ENCODE data around the gene MARVELD1. TPM values are rescaled to one million over a fixed set of nuclear protein-coding genes. Genes with fewer than 3 reads are reported as not detected.
A peak's percentile ranks its signal among the peaks of the same experiment; 100 is the strongest.

MARVELD1 gene
- total and polyA plus RNA-seq, 2 of the 4 experiments (the other 2 are of a cell fraction): 12.0 to 68.1 TPM

GRCh38 chr10:97721871-97722780 is 8.6 kb downstream of the MARVELD1 start (continued):
- no peak for TF ChIP-seq RAD21 (IDR thresholded peaks at IDR 0.05; ENCODE audit: low read length)

GRCh38 chr10:97723001-97723400 is 9.5 kb downstream of the MARVELD1 start:
- dilution Hi-C loops (cut with HindIII; ENCODE audit: low sequenced_read_pairs, unreplicated experiment) (no loop called here), intact Hi-C loops (cut with micrococcal nuclease) (no loop called here), in situ Hi-C loops (cut with MboI; ENCODE audit: low sequenced_read_pairs) (no loop called here)
- H3K4ac ChIP-seq (ENCODE audit: low read depth, low read length): no peak overlapping the region
- POLR2A ChIA-PET (ENCODE audit: unreplicated experiment): interaction anchor here (0.5 kb wide), 1 partner anchor 299 kb away, joined by 3 read pairs; no protein-coding TSS in a partner anchor
- H4K20me1 ChIP-seq (ENCODE audit: insufficient read depth, low read length): peaks cover 14% of the 10 kb centered on the region
- H4K8ac ChIP-seq (ENCODE audit: low read depth in 2 of 2, low read length in 2 of 2): no peak overlapping the region
- no peak overlapping the region for H3K27ac ChIP-seq (ENCODE audit: insufficient read depth, low read length)
- no peak overlapping the region for H3K9ac ChIP-seq (ENCODE audit: low read depth, low read length)
- no peak overlapping the region for H3K4me3 ChIP-seq (ENCODE audit: insufficient read depth, low read depth, low read length)
- H3K18ac ChIP-seq (ENCODE audit: low read depth, low read length): no peak overlapping the region
- peaks cover 14% of the 10 kb centered on the region for H3K36me3 ChIP-seq (ENCODE audit: control insufficient read depth, insufficient read depth, low read length)
- H3K9me3 ChIP-seq (ENCODE audit: control insufficient read depth, insufficient read depth, low read length): no peaks in the 10 kb centered on the region
- TF ChIP-seq MAFK (IDR thresholded peaks at IDR 0.05; ENCODE audit: low read depth, low read length) (no peak), USF2 (IDR thresholded peaks at IDR 0.05; ENCODE audit: low read depth, low read length) (no peak), CHD1 (IDR thresholded peaks at IDR 0.05; ENCODE audit: low read depth, low read length) (no peak), MAZ (IDR thresholded peaks at IDR 0.05; ENCODE audit: borderline replicate concordance, low read depth, low read length) (no peak), RAD21 (IDR thresholded peaks at IDR 0.05; ENCODE audit: low read length) (no peak), RFX5 (IDR thresholded peaks at IDR 0.05; ENCODE audit: low read depth, low read length) (no peak), CTCF (conservative IDR thresholded peaks at IDR 0.05; ENCODE audit: low read depth, low read length) (no peak), BHLHE40 (IDR thresholded peaks at IDR 0.05; ENCODE audit: low read depth, low read length) (no peak), NFE2L2 (IDR thresholded peaks at IDR 0.05; ENCODE audit: low read depth, low read length) (no peak), FOS (IDR thresholded peaks at IDR 0.05; ENCODE audit: low read depth, low read length) (no peak)
- 0 out of 2 replicates have a peak overlapping the region, but pooled peaks have one; percentile 1 for H3K23ac ChIP-seq (ENCODE audit: low read depth, low read length)
- H2BK20ac ChIP-seq (ENCODE audit: low read depth, low read length): no peak overlapping the region
- no peak overlapping the region for H4K91ac ChIP-seq (ENCODE audit: insufficient read depth, low read depth, low read length)
- ATAC-seq (ENCODE audit: low read depth): no peak
- no peak for DNase-seq
- peaks cover 5% of the 10 kb centered on the region; the same call in 1 of the 2 replicates for H3K9me1 ChIP-seq (ENCODE audit: insufficient read depth, low read length)
- H2BK5ac ChIP-seq (ENCODE audit: low read depth, low read length, poor library complexity, severe bottlenecking): no peak overlapping the region
- no peak overlapping the region for H2BK15ac ChIP-seq (ENCODE audit: low read depth, low read length)
- BruUV-seq (replicated peaks): no TSS peak
- H3K79me1 ChIP-seq (ENCODE audit: low read depth in 1 of 2, low read length in 2 of 2): peaks cover 12 to 31% of the 10 kb centered on the region in 2 experiments
- no peaks in the 10 kb centered on the region for H3K27me3 ChIP-seq (ENCODE audit: control insufficient read depth, insufficient read depth, low read length)
- no peak overlapping the region for H2AK5ac ChIP-seq (ENCODE audit: low read depth, low read length)
- H3K56ac ChIP-seq (ENCODE audit: extremely low read depth, insufficient read depth, low read length): no peak overlapping the region
- H3K4me1 ChIP-seq (ENCODE audit: control insufficient read depth, insufficient read depth, low read length): peaks cover 16% of the 10 kb centered on the region
- no peak overlapping the region for H2AK9ac ChIP-seq (replicated peaks; ENCODE audit: low read depth, low read length, poor library complexity)
- H3K4me2 ChIP-seq (ENCODE audit: low read depth, low read length): no peak overlapping the region
- WGBS, 2 experiments (ENCODE audit: extremely low coverage in 2 of 2, insufficient read length in 1 of 2): 80% methylated on average over 1 of the region's 3 CpGs; no CpG with 5 or more reads in 1 of the 2 experiments
- no peak overlapping the region for H2BK120ac ChIP-seq (ENCODE audit: low read depth, low read length)
- no peak overlapping the region for H2AFZ ChIP-seq (replicated peaks; ENCODE audit: low read length, poor library complexity)
- H3K14ac ChIP-seq (replicated peaks; ENCODE audit: low read depth, low read length): no peak overlapping the region
- CTCF ChIA-PET: interaction anchor here (2.1 kb wide), 1 partner anchor 14 kb away, joined by 9 read pairs; no protein-coding TSS in a partner anchor
- no peak overlapping the region for H4K5ac ChIP-seq (ENCODE audit: low read depth, low read length)

All from IMR-90 (cell line).